ENCODE data around the gene SH3BP2. TPM values are rescaled to one million over a fixed set of nuclear protein-coding genes. Genes with fewer than 3 reads are reported as not detected.

SH3BP2 gene
- polyA plus RNA-seq, 1 donor from 2014 or later: 87.9 TPM

- H3K9me3 ChIP-seq (ENCODE audit: low read length): no peaks in the 10 kb centered on the region
- H4K20me1 ChIP-seq (ENCODE audit: insufficient read depth): no peaks in the 10 kb centered on the region
- H3K79me2 ChIP-seq (replicated peaks; ENCODE audit: insufficient read depth, low read length): peaks cover 20% of the 10 kb centered on the region
- TF ChIP-seq EP300 (conservative IDR thresholded peaks at IDR 0.05; ENCODE audit: poor library complexity, severe bottlenecking): no peak
- TF ChIP-seq CTCF (IDR thresholded peaks at IDR 0.05; ENCODE audit: poor library complexity, severe bottlenecking): no peak
- TF ChIP-seq RAD21 (conservative IDR thresholded peaks at IDR 0.05): no peak
- no peak for TF ChIP-seq SMC3 (conservative IDR thresholded peaks at IDR 0.05; ENCODE audit: poor library complexity)
- TF ChIP-seq MXI1 (conservative IDR thresholded peaks at IDR 0.05; ENCODE audit: poor library complexity, severe bottlenecking): no peak
- TF ChIP-seq EZH2 (IDR thresholded peaks at IDR 0.05; ENCODE audit: borderline replicate concordance, insufficient read depth, low read length, poor library complexity, severe bottlenecking): no peak
- TF ChIP-seq TAF1 (IDR thresholded peaks at IDR 0.05; ENCODE audit: low read depth): no peak
- no peak for TF ChIP-seq POLR2AphosphoS5 (IDR thresholded peaks at IDR 0.05)
- TF ChIP-seq REST (IDR thresholded peaks at IDR 0.05; ENCODE audit: borderline replicate concordance): no peak
- H3K36me3 ChIP-seq (ENCODE audit: insufficient read depth, low read length): no peaks in the 10 kb centered on the region
- peak overlapping the region; percentile 91 for H2AFZ ChIP-seq (ENCODE audit: low read depth, low read length)
- H3K9me2 ChIP-seq (ENCODE audit: insufficient read depth, low read length): no peaks in the 10 kb centered on the region
- no peak overlapping the region for H3K27ac ChIP-seq (ENCODE audit: low read length)
- H3K9ac ChIP-seq (ENCODE audit: low read length): no peak overlapping the region
- H3K27me3 ChIP-seq (ENCODE audit: insufficient read depth, low read depth, low read length): no peaks in the 10 kb centered on the region
- H3F3A ChIP-seq (ENCODE audit: insufficient read depth, low read length, poor library complexity, severe bottlenecking): no peaks in the 10 kb centered on the region
- no peak overlapping the region for H3K4me3 ChIP-seq (ENCODE audit: low read length)
- H3K4me2 ChIP-seq (ENCODE audit: low read length): no peak overlapping the region
These were observed 24.3 kb downstream of the SH3BP2 start for GRCh38 chr4:2817137-2817536.

GRCh38 chr4:2817701-2818350 lies 24.9 kb downstream of the SH3BP2 start:
- no peaks in the 10 kb centered on the region for H3K9me3 ChIP-seq (ENCODE audit: low read length)
- peaks cover 20% of the 10 kb centered on the region for H3K79me2 ChIP-seq (replicated peaks; ENCODE audit: insufficient read depth, low read length)
- peak overlapping the region; percentile 92 for H3K9ac ChIP-seq (ENCODE audit: low read length)
- H3K9me2 ChIP-seq (ENCODE audit: insufficient read depth, low read length): no peaks in the 10 kb centered on the region
- no peaks in the 10 kb centered on the region for H3F3A ChIP-seq (ENCODE audit: insufficient read depth, low read length, poor library complexity, severe bottlenecking)
- H3K4me2 ChIP-seq (ENCODE audit: low read length): peak overlapping the region; percentile 35
- H3K27ac ChIP-seq (ENCODE audit: low read length): peak overlapping the region; percentile 31
- H3K27me3 ChIP-seq (ENCODE audit: insufficient read depth, low read depth, low read length): no peaks in the 10 kb centered on the region
- H2AFZ ChIP-seq (ENCODE audit: low read depth, low read length): peak overlapping the region; percentile 91
- TF ChIP-seq POLR2AphosphoS5 (IDR thresholded peaks at IDR 0.05) (peak; percentile 65), MXI1 (conservative IDR thresholded peaks at IDR 0.05; ENCODE audit: poor library complexity, severe bottlenecking) (peak; percentile 5), TAF1 (IDR thresholded peaks at IDR 0.05; ENCODE audit: low read depth) (no peak)
- no peaks in the 10 kb centered on the region for H4K20me1 ChIP-seq (ENCODE audit: insufficient read depth)
- H3K36me3 ChIP-seq (ENCODE audit: insufficient read depth, low read length): no peaks in the 10 kb centered on the region
- H3K4me3 ChIP-seq (ENCODE audit: low read length): peak overlapping the region; percentile 85

Data from neural cell (in vitro differentiated cells).